Esophagus squamous epithelium (tissue), 5 donors: ENCODE measurements around the gene CXXC5. TPM values are rescaled to one million over a fixed set of nuclear protein-coding genes. Genes with fewer than 3 reads are reported as not detected.

Experiments used
- DNase-seq: peaks from one replicate; lab custom pipeline; 2025; lab: John Stamatoyannopoulos, UW
- H3K27ac ChIP-seq, 4 donors: fragments of 200-600 bp; sonication (generic); one replicate each; pipeline ENCODE4 v1.5.1; 2016 to 2019; ENCODE audit warnings: mild to moderate bottlenecking in 1 of 4
- H3K27me3 ChIP-seq, 4 donors: fragments of 200-600 bp; sonication (generic); 1 replicate in 3 of 4; 2 replicates in 1 of 4; pipeline versions ENCODE4 v1.5.1 to v1.6.0; 2017 to 2021; ENCODE audit warnings: antibody characterized with exemption in 1 of 4
- H3K36me3 ChIP-seq, 3 donors: fragments of 200-600 bp; sonication (generic); one replicate each; pipeline ENCODE4 v1.5.1; 2016 to 2019
- H3K4me1 ChIP-seq, 3 donors: fragments of 200-600 bp; sonication (generic); one replicate each; pipeline ENCODE4 v1.5.1; 2017 to 2019
- H3K4me3 ChIP-seq, 4 donors: fragments of 200-600 bp; sonication (generic); 1 replicate in 3 of 4; 2 replicates in 1 of 4; pipeline ENCODE4 v1.5.1; 2016 to 2019; ENCODE audit warnings: mild to moderate bottlenecking in 2 of 4, moderate library complexity in 1 of 4
- H3K9me3 ChIP-seq, 3 donors: fragments of 200-600 bp; sonication (generic); one replicate each; pipeline ENCODE4 v1.5.1; 2016 to 2019
- POLR2A ChIP-seq, 4 donors: fragments of 450-650 bp; IDR thresholded peaks; one replicate each; pipeline ENCODE4 v1.6.1; 2017; ENCODE audit warnings: antibody characterized with exemption in 4 of 4, mild to moderate bottlenecking in 4 of 4, moderate library complexity in 3 of 4
- WGBS, 2 donors: methylation state at CpG; one replicate each; pipeline ENCODE4 v1.1.5; 2018; 5-methylcytosine and 5-hydroxymethylcytosine counted together
- intact Hi-C: fragments of 100-400 bp; cut with DNase I; formaldehyde crosslinking; loops from one replicate; pipeline ENCODE4 v1.15.0; 2022
- total RNA-seq, 4 donors: library from RNA; depleted of rRNA; stranded (reverse); fragments of >200 nt; gene quantifications; one replicate each; pipeline ENCODE4 v1.1.0, GENCODE V29; 2016
- TF ChIP-seq, protein P1 (sequence below), 6 experiments: fragments of 450-650 bp in 4 of 6; fragments of 200-600 bp in 2 of 6; sonication (generic) in 2 of 6; IDR thresholded peaks; one replicate each; pipeline ENCODE4 v1.5.1; 2016 to 2019; ENCODE audit warnings: antibody characterized with exemption in 6 of 6, mild to moderate bottlenecking in 4 of 6, moderate library complexity in 4 of 6
- donor health status: DM: yes; HTN: yes; CAD: no.

The CXXC5 gene
- total RNA-seq, 4 donors from 2014 or later = 13.9 to 40.4 (median 22.9) TPM

DNA sequence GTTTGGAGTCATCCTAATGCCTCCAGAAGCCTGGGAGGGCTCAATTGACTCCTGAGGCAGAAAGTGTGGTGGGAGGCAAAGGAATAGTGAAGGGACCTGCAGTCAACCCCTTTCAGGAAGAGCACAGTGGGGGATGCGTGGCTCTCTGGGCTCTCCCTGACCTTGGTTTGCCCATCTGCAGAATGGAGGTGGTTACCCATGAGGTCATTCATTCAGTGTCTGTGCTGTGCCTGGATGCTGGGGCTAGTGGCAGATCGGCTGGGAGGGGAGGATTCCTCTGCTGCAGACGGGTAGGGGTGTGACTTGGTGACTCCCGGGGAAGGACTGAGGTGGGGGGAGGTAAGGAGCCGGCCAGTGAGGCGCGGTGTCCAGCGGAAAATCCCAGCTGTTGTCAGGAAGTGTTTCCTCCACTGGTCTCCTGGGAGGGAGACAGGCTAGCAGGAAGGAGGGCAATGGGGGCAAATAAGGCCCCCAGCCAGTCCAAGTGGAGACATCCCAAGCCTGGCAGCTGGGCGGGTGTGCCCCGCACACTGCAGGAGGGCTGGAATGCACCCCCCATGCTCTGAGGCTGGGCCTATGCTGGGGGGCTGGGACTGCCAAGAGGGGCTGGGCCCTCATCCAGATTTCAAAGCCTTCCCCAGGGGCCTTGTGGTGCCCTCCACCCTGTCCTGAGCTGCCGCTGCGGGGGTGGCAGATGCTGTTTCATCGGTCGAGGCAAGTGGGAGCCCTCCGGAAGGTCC is 10.9 kb downstream of the CXXC5 start:
- no peaks in the 10 kb centered on the region for H3K36me3 ChIP-seq
- no peak for DNase-seq
- H3K4me1 ChIP-seq = peaks cover 71 to 100% (median 76%) of the 10 kb centered on the region in 3 donors
- intact Hi-C loops = no loop called here
- peak overlapping the region in 3 of 4 donors; percentile 25 to 48 (median 26) for H3K4me3 ChIP-seq
- 33 to 61% methylated on average over 2 of the region's 15 CpGs for WGBS, 2 donors
- H3K9me3 ChIP-seq = no peaks in the 10 kb centered on the region
- H3K27me3 ChIP-seq = no peaks in the 10 kb centered on the region
- H3K27ac ChIP-seq = peak overlapping the region; percentile 85 to 95 (median 94)
- no peak for TF ChIP-seq POLR2A (IDR thresholded peaks at IDR 0.05)
- TF ChIP-seq, protein P1, sequence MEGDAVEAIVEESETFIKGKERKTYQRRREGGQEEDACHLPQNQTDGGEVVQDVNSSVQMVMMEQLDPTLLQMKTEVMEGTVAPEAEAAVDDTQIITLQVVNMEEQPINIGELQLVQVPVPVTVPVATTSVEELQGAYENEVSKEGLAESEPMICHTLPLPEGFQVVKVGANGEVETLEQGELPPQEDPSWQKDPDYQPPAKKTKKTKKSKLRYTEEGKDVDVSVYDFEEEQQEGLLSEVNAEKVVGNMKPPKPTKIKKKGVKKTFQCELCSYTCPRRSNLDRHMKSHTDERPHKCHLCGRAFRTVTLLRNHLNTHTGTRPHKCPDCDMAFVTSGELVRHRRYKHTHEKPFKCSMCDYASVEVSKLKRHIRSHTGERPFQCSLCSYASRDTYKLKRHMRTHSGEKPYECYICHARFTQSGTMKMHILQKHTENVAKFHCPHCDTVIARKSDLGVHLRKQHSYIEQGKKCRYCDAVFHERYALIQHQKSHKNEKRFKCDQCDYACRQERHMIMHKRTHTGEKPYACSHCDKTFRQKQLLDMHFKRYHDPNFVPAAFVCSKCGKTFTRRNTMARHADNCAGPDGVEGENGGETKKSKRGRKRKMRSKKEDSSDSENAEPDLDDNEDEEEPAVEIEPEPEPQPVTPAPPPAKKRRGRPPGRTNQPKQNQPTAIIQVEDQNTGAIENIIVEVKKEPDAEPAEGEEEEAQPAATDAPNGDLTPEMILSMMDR (IDR thresholded peaks at IDR 0.05) = no peak

DNA sequence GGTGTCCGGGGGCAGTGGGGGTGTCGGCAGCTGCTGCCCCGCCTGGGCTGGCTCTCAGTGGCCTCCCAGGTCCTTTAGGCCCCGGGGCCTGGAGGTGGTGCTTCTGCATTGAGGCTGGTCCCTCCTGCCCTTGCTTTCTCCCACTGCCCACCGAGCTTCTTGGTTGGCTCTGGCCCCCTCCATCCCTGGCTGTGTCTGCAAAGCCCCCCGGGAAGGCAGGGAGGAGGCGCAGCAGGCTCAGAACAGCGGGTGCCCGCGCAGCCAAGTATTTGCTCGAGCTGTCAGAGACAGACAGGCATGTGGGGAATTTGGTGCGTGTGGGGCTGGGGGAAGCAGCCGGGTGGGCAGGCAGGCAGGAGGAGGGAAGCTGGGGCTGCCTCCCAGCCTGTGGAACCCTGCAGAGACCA is 11.5 kb downstream of the CXXC5 start:
- 31 to 60% methylated on average over 1 to 3 of the region's 13 CpGs for WGBS, 2 donors
- DNase-seq = no peak
- Histone ChIP-seq H3K27me3 (no peaks in the 10 kb centered on the region), H3K36me3 (no peaks in the 10 kb centered on the region), H3K4me3 (peak overlapping the region in 3 of 4 donors; percentile 25 to 48 (median 26)), H3K4me1 (peaks cover 69 to 100% (median 75%) of the 10 kb centered on the region in 3 donors), H3K9me3 (no peaks in the 10 kb centered on the region), H3K27ac (peak overlapping the region; percentile 85 to 95 (median 94))
- intact Hi-C loops = no loop called here
- no peak for TF ChIP-seq POLR2A (IDR thresholded peaks at IDR 0.05)
- TF ChIP-seq, protein P1 (IDR thresholded peaks at IDR 0.05) = no peak

DNA sequence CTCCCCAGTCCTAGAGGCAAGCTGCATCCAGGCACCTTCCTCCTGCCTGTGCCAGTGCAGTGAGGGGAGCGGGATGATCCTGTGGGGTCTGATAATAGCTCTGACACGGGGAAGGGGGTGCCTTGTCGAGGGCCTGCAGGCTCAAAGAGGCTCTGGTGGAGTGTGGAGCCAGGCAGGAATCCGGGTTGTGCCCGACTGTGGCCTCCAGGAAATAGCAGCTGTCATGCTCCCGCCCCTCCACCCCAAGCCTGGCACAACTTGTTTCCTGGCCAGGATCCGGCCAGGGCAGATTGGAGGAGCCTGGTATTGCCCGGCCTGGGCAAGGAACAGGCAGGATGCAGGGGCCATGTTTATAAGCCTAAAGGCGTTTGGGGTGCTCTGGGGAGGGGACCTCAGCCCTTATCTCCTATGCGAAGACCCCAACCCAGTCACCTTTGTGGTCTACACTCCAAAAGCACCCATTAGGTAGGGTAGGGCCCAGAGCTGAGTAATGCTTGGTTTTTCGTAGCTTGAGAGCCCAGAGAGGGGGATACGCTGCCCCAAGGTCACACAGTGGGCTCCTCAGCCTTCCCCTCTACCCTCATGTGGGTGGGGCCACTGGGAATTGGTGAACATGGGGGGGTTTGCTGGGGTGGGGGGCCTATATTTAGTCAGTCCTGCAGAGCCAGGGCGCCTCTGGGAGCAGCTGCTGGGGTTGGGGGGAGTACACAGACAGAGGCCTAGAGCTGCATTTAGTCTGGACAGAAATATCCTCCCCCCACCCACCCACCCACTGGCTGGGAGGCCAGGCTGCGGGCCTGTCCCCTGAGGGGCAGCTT is 12.2 kb downstream of the CXXC5 start:
- DNase-seq = no peak
- intact Hi-C loops = no loop called here
- Histone ChIP-seq H3K27me3 (no peaks in the 10 kb centered on the region), H3K9me3 (no peaks in the 10 kb centered on the region), H3K4me1 (peaks cover 62 to 100% (median 69%) of the 10 kb centered on the region in 3 donors), H3K4me3 (peak overlapping the region; percentile 11 to 48 (median 39)), H3K36me3 (no peaks in the 10 kb centered on the region), H3K27ac (peak overlapping the region; percentile 85 to 95 (median 94))
- TF ChIP-seq, protein P1 (IDR thresholded peaks at IDR 0.05) = peak in 1 of 6 experiments; percentile 8
- TF ChIP-seq POLR2A (IDR thresholded peaks at IDR 0.05) = peak in 2 of 4 donors; percentile 28 to 47
- WGBS, 2 donors = 28 to 46% methylated on average over 5 of the region's 14 CpGs

DNA sequence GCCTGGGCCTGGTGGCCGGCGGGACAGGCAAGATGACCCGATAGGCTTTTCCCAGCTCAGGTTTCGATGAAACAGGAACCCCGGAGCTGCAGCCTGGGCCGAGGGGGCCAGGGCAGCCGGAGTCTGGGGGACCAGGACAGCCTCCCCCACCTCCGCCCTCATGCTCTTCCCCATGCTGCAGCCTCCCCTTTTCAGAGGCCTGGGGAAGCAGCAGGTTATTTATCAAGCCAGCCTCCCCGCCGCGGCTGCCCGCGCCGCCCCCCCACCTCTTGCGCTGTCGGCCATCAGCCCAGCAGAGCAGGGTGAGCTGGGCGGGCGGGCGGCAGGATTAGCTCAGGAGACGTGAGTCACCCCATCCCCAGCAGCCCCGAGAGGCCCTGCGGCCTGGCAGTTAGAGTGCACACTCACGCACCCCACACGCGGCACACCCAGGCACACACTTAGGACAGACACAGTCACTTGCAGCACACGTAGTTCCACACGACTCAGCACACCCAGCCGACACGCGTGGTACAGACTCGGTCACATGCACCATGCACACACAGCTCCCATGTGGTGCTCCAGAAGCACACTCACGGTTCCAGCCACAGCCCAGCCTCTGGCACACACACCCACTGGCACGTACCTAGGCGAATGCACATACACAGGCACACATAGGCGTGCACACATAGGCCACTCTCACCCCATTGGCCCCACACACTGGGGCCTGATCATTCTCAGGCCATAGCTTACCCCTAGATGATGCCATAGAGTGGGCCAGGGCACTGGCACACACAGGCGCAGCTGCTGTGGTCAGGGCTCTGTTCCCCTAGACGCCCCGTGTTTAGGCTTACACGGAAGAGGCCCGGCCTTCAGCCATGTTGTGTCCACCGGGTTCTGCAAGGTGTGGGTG is 13.0 kb downstream of the CXXC5 start:
- 30% methylated on average over 13 of the region's 41 CpGs; no CpG with 5 or more reads in 1 of the 2 donors for WGBS, 2 donors
- no peaks in the 10 kb centered on the region for H3K27me3 ChIP-seq
- H3K4me3 ChIP-seq = peak overlapping the region; percentile 11 to 48 (median 39)
- no peaks in the 10 kb centered on the region for H3K9me3 ChIP-seq
- peak in 1 of 4 donors; percentile 28 for TF ChIP-seq POLR2A (IDR thresholded peaks at IDR 0.05)
- TF ChIP-seq, protein P1 (IDR thresholded peaks at IDR 0.05) = no peak
- peak overlapping the region; percentile 85 to 95 (median 94) for H3K27ac ChIP-seq
- no peak for DNase-seq
- intact Hi-C loops = no loop called here
- H3K4me1 ChIP-seq = peaks cover 54 to 99% (median 61%) of the 10 kb centered on the region in 3 donors
- H3K36me3 ChIP-seq = no peaks in the 10 kb centered on the region
